ENCODE measurements around the gene BPIFB3.
"Not testable (repeated sequence)": the region's sequence is repeated elsewhere in the genome, so short reads cannot be mapped to it uniquely, and the experiment has no call there.

Gene BPIFB3

GRCh38 chr20:33091693-33092092 is 38.0 kb downstream of the BPIFB3 start:
- no peak for DNase-seq

- DNase-seq, result no peak
Measured at GRCh38 chr20:33092361-33092760, 38.7 kb downstream of the BPIFB3 start.

- DNase-seq, result no peak
Measured at GRCh38 chr20:33093074-33093473, 39.4 kb downstream of the BPIFB3 start.

GRCh38 chr20:33093582-33093981 is 39.9 kb downstream of the BPIFB3 start:
- no peak for DNase-seq

GRCh38 chr20:33095249-33095648 is 41.5 kb downstream of the BPIFB3 start:
- no peak for DNase-seq

GRCh38 chr20:33095902-33096584 is 42.3 kb downstream of the BPIFB3 start:
- DNase-seq, result peak; percentile 24

GRCh38 chr20:33097001-33097400 is 43.3 kb downstream of the BPIFB3 start:
- no peak for DNase-seq

- DNase-seq, result no peak
Measured at GRCh38 chr20:33099843-33100538, 46.3 kb downstream of the BPIFB3 start.

- no peak for DNase-seq
Measured at GRCh38 chr20:33103556-33103955, 49.9 kb downstream of the BPIFB3 start.

- DNase-seq, result no peak
Measured at GRCh38 chr20:33104336-33104735, 50.6 kb downstream of the BPIFB3 start.

- no peak for DNase-seq
Measured at GRCh38 chr20:33105316-33105924, 51.7 kb downstream of the BPIFB3 start.

- DNase-seq, result not testable (repeated sequence)
Measured at GRCh38 chr20:33106058-33106620, 52.4 kb downstream of the BPIFB3 start.

GRCh38 chr20:33108661-33109060 is 55.0 kb downstream of the BPIFB3 start:
- DNase-seq, result no peak

GRCh38 chr20:33110147-33110825 is 56.6 kb downstream of the BPIFB3 start:
- no peak for DNase-seq

- no peak for DNase-seq
Measured at GRCh38 chr20:33111306-33111705, 57.6 kb downstream of the BPIFB3 start.

GRCh38 chr20:33112547-33113386 is 59.1 kb downstream of the BPIFB3 start:
- DNase-seq, result no peak

- DNase-seq, result no peak
Measured at GRCh38 chr20:33113387-33113908, 59.7 kb downstream of the BPIFB3 start.

- DNase-seq, result not testable (repeated sequence)
Measured at GRCh38 chr20:33115501-33115900, 61.8 kb downstream of the BPIFB3 start.

- no peak for DNase-seq
Measured at GRCh38 chr20:33119725-33120720, 66.3 kb downstream of the BPIFB3 start.

- DNase-seq, result no peak
Measured at GRCh38 chr20:33120934-33121333, 67.2 kb downstream of the BPIFB3 start.

GRCh38 chr20:33122297-33122696 is 68.6 kb downstream of the BPIFB3 start:
- DNase-seq, result not testable (repeated sequence)
